ENCODE measurements around the gene MMP21. TPM values are rescaled to one million over a fixed set of nuclear protein-coding genes. Genes with fewer than 3 reads are reported as not detected.

Gene MMP21
- total and polyA plus RNA-seq, 2 experiments from 2014 or later: not detected

- TF ChIP-seq REST (IDR thresholded peaks at IDR 0.05; ENCODE audit: unreplicated experiment) (no peak), CTCF (conservative IDR thresholded peaks at IDR 0.05; ENCODE audit: low read depth in 2 of 2) (no peak), EZH2 (IDR thresholded peaks at IDR 0.05; ENCODE audit: low read depth, unreplicated experiment) (no peak), ZNF331 (CRISPR knock-in tag; IDR thresholded peaks at IDR 0.05; ENCODE audit: low read depth) (no peak), ZNF114 (CRISPR knock-in tag; IDR thresholded peaks at IDR 0.05) (no peak), EZH2phosphoT487 (IDR thresholded peaks at IDR 0.05; ENCODE audit: unreplicated experiment) (no peak)
Measured at GRCh38 chr10:125727436-125727835, 48.2 kb downstream of the MMP21 start (continued).

GRCh38 chr10:125726914-125727313 lies 48.7 kb downstream of the MMP21 start:
- Histone ChIP-seq H3K79me2 (replicated peaks; ENCODE audit: insufficient read depth) (peaks cover 9% of the 10 kb centered on the region; the same call in 1 of the 2 replicates), H3K4me1 (ENCODE audit: insufficient read depth) (no peaks in the 10 kb centered on the region), H3K36me3 (ENCODE audit: insufficient read depth) (peaks cover 86% of the 10 kb centered on the region), H3K4me3 (no peak overlapping the region), H3K9me2 (ENCODE audit: insufficient read depth) (no peaks in the 10 kb centered on the region), H3K27ac (ENCODE audit: low read depth) (no peak overlapping the region), H3F3A (replicated peaks; ENCODE audit: low read depth) (no peaks in the 10 kb centered on the region), H3K4me2 (no peak overlapping the region), H2AFZ (no peak overlapping the region), H4K20me1 (replicated peaks; ENCODE audit: insufficient read depth) (0 out of 2 replicates have a peak, but pooled peaks cover 4% of the 10 kb centered on the region), H3K27me3 (ENCODE audit: insufficient read depth) (no peaks in the 10 kb centered on the region)
- Mint-ChIP-seq H3K4me3 (no peak overlapping the region), H3K27ac (no peak overlapping the region), H3K27me3 (ENCODE audit: insufficient read depth, low read depth, poor library complexity) (no peaks in the 10 kb centered on the region), H3K4me1 (no peaks in the 10 kb centered on the region), H3K9me3 (no peaks in the 10 kb centered on the region), H3K36me3 (ENCODE audit: low read depth) (peaks cover 84% of the 10 kb centered on the region)
- DNase-seq (ENCODE audit: low spot score): no peak
- no peak for ATAC-seq
- no peak for TF ChIP-seq REST (IDR thresholded peaks at IDR 0.05; ENCODE audit: unreplicated experiment)
- TF ChIP-seq ZNF331 (CRISPR knock-in tag; IDR thresholded peaks at IDR 0.05; ENCODE audit: low read depth): no peak
